Measurements from ENCODE around the gene NRM.

Gene NRM

GRCh38 chr6:30730601-30731435 is 40.0 kb upstream of the NRM start (continued):
- TF ChIP-seq KLF16 (tag by site-specific recombination; IDR thresholded peaks at IDR 0.05) (no peak), ZNF488 (tag by site-specific recombination; IDR thresholded peaks at IDR 0.05) (no peak), ZNF571 (tag by site-specific recombination; IDR thresholded peaks at IDR 0.05) (no peak), ZBTB10 (tag by site-specific recombination; IDR thresholded peaks at IDR 0.05) (no peak), ELK4 (IDR thresholded peaks at IDR 0.05; ENCODE audit: borderline replicate concordance, low read depth, low read length) (no peak), ZNF548 (tag by site-specific recombination; IDR thresholded peaks at IDR 0.05) (no peak), REPIN1 (tag by site-specific recombination; IDR thresholded peaks at IDR 0.05; ENCODE audit: low read depth) (no peak), ZNF311 (tag by site-specific recombination; IDR thresholded peaks at IDR 0.05; ENCODE audit: borderline replicate concordance) (no peak), ZNF555 (tag by site-specific recombination; conservative IDR thresholded peaks at IDR 0.05) (no peak), ZNF621 (tag by site-specific recombination; IDR thresholded peaks at IDR 0.05) (no peak), GFI1B (tag by site-specific recombination; IDR thresholded peaks at IDR 0.05) (no peak), ZNF146 (tag by site-specific recombination; IDR thresholded peaks at IDR 0.05) (no peak), ZNF324 (tag by site-specific recombination; IDR thresholded peaks at IDR 0.05) (no peak; the same call in none of the 2 replicates), PRDM6 (tag by site-specific recombination; IDR thresholded peaks at IDR 0.05) (no peak), ZNF521 (tag by site-specific recombination; IDR thresholded peaks at IDR 0.05) (no peak), KLF1 (tag by site-specific recombination; IDR thresholded peaks at IDR 0.05) (0 out of 2 replicates have a peak, but pooled peaks have one; percentile 12), SCRT2 (tag by site-specific recombination; IDR thresholded peaks at IDR 0.05) (peak; percentile 80), SETDB1 (IDR thresholded peaks at IDR 0.05; ENCODE audit: insufficient read length, low read length) (no peak), ZNF843 (tag by site-specific recombination; IDR thresholded peaks at IDR 0.05) (0 out of 2 replicates have a peak, but pooled peaks have one; percentile 9), SP2 (tag by site-specific recombination; IDR thresholded peaks at IDR 0.05) (no peak), FEZF1 (tag by site-specific recombination; IDR thresholded peaks at IDR 0.05) (no peak), ZNF654 (tag by site-specific recombination; IDR thresholded peaks at IDR 0.05; ENCODE audit: low read depth) (peak; percentile 87), ZBTB1 (tag by site-specific recombination; IDR thresholded peaks at IDR 0.05) (no peak), ZBTB44 (tag by site-specific recombination; IDR thresholded peaks at IDR 0.05) (no peak), ZNF2 (tag by site-specific recombination; IDR thresholded peaks at IDR 0.05) (peak; percentile 74; the same call in 1 of the 2 replicates), ZNF639 (tag by site-specific recombination; IDR thresholded peaks at IDR 0.05) (no peak)
